ENCODE data around the gene TMEM38A.

The TMEM38A gene, protein sequence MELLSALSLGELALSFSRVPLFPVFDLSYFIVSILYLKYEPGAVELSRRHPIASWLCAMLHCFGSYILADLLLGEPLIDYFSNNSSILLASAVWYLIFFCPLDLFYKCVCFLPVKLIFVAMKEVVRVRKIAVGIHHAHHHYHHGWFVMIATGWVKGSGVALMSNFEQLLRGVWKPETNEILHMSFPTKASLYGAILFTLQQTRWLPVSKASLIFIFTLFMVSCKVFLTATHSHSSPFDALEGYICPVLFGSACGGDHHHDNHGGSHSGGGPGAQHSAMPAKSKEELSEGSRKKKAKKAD

DNA sequence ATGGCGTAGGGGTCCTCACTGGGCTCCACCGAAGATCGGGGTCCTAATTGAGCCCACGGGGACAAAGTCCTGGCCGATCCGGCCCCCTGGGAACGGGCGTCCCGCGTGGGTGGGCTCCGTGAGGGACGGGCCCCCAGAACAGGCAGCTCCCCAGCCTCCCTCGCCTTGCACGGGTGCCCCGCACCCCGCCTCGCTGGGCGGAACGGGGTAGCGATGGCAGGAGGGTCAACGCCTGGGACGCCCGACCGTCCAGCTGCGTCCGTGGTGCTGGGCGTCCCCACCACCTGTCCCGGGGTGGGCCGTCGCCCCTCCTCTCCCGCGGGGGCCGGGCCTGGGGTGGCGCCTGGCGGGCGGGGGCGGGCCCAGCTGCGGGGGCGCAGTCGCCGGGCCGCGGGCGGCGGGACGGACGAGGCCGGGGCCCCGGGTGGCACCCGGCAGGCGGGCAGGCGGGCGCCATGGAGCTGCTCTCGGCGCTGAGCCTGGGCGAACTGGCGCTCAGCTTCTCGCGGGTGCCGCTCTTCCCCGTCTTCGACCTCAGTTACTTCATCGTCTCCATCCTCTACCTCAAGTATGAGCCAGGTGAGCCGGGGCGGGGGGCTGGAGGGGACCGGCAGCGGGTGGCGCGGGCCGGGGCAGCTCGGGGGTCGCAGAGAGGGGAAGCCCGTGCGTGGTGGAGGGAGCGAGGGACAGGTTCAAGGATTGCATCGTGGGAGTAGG is at the start of gene TMEM38A:
Gene TMEM38A (plus strand): TSS at position 377 of the 717 bp plus-strand sequence. CDS start 79 bp downstream, at position 456.
- peak; percentile 68 for DNase-seq

DNA sequence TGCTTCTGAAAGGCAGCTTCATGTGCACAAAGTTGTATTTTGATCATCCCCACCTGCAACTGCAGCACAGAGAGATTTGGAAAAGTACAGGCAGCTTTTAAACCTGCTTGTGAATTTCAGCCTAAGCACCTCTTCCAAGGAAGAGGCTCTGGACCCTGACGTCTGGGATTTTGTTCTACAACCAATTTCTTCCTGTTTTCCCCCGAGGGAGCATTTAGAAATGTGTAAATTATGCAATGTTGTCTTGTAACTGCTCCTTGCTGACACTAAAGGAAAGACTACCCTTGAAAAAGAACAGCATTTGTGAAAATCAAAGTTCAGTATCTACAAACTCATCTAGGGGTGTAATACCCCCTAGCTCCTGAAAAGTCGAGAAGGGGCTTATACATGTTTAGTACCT is 48.3 kb upstream of the TMEM38A start:
- no peak for DNase-seq

DNA sequence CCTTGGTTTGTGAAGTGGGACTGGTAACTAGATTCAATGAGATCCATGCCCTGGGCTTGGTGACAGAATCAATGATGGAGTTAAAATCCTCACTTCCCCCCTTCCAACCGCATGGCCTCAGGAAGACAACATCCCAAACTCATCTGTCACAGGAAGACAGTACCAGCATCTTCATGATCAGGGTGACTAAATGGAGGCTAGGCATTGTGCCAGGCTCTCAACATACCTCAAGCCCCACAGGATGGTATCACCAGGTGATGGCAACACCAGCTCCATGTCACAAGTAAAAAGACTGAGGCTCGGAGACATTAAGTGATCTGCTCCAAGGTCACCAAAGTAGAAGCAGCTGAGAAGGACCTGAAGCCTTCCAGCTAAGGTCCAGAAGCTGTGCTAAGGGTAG is 47.1 kb upstream of the TMEM38A start:
- DNase-seq, result no peak

DNA sequence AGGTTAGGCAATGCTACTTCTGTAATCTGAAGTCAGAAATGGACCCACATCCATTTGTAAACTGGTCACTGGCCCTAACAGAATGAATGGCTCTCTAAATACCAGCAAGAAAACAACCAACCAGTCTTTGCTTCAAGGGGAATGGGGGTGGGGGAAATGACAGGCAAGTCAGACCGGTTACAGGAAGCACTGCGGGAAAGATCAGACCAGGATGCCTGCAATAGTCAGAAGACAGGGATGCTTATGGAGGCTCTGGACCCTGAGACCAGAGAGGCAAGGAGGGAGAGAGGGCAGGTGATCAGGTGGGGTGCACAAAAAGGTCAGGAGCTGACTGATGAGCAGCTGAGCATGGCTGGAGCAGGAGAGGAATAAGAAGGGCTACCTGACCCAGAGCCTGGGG is 46.0 kb upstream of the TMEM38A start:
- no peak for DNase-seq

DNA sequence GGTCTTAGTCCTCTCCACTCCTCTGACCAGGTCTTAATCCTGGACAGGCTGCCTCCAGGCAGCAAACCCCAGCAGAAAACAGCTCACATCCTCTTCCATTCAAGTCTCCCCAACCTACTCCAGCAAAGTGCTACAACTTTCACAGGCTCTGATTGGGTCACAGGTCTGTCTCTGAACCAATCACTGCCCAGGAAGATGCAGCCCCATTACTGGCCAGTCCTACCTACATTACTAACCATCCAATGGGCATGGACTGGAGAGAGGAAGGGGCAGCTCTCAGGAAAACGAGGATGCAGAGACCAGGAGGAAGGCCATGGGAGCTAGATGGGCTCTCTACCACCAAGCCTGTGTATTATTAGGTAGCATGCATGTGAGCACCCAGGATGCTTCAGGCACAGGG is 45.1 kb upstream of the TMEM38A start:
- no peak for DNase-seq

DNA sequence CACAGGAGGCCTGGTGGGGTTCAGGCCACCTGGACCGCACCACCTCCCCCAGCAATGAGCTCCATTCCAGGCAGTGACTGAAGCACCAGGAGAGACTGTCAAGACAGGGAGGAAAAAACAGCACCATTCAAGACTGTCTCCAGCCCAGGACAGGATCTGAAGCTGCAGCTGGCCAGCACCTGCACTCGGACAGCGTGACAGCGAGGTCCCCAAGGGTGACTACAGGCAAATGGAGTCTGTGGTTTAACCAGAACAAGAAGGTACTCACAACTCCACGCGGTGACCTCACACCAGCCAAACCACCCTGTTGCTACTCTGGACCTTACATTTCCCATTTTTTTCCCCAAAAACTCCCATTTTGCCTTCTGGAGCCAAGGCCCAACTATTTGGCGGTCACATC is 42.7 kb upstream of the TMEM38A start:
- DNase-seq, result no peak

DNA sequence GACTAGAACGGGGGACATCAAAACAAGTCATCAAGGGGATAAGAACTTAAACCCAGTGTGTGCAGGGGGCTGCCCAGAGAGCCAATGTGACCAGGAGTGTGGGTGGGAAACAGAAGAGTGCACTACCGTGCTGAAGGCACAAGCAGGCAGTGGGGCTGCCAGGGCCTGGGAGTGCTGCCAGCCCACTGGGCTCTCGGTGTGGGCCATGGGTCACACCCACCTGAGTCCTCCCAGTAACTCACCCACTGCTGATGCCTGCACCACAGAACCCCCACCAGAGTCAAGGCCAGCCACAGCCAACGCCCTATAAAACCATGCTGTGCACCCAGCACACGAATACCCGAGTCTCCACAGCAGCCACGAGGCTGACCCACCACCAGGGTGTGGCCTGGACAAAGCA is 41.5 kb upstream of the TMEM38A start:
- DNase-seq, result no peak

DNA sequence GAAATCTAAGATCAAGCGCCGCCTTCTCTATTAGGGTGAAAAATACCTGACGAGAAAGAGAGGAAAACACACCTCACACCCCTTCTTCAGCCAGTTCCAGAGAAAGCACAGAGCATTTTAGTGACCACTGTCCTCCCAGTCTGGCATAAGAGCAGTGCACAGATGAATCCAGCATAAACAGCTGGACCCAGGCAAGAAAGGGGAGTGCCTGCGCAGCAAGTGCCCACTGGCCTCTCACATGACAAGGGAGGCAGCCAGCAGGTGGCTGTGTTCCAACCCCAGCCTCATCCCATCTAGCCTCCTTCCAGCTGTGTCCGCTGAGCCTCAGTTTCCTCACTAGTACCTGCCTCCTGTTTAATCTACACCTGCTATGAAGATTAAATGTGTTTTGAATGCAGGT is 40.9 kb upstream of the TMEM38A start:
- DNase-seq, result no peak

DNA sequence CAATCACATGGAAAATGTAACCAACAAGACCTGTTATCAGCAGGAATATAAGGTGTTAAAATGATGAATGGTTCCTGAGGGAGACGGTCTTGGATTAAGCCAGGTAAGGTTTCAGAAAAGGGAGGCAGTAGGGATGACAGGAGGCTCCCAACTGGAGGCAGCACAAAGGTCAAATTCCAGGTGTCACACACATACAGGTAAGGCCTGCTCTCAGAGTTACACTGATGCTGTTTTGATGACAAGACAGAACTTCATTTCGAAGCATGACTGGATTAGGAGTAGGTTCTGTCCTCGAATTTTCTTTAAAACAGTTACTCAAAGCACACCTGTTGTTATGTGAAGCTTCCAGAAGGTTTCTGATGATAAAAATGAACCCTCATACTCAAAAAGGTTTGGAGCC is 40.4 kb upstream of the TMEM38A start:
- no peak for DNase-seq

DNA sequence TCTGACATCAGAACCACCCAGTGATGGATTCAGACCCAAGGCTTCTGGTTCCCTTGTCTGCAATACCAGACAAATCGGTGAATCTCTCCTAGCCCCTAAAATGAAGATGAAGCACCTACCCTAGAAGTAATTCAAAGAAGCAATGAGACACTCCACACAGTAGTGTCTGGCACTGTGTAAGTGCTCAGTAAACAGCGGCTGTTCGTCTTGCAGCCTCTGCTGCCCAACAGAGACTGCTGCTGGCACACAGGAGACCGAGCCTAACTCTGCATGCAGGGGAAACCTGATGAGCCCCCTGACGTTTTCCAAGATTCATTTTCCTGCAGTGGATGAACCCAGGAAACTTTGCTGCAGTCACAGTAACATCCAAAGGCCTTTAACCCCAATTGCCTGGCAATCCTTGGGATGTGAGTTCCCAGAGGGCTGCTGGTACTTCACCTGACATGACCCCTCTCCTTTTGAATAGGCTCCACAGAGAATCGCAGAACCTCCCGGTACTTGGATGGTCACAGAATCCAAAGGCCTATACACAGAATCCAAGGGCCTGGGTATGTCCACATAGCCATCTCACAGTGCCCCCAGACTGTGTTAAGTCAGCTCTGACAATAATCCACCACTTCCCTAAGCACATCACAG is 39.7 kb upstream of the TMEM38A start:
- no peak for DNase-seq

DNA sequence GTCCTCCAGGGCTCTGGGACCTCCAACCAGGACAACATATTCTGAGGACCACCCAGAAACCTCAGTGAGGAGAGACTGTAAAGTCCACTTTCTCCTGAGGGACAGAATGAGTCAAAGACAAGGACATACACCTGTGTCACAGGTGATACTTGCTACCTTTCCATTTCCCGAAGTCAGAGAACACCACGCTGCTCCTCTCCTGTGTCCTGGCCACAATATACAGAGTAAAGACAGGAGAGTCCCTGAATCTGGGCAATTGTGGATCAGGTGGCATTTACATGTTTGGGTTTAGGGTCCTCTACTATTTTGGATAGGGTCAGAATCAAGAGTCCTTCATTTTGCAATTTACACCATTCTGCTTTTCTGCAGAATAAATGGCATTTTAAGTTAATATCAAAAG is 37.9 kb upstream of the TMEM38A start:
- DNase-seq, result no peak

DNA sequence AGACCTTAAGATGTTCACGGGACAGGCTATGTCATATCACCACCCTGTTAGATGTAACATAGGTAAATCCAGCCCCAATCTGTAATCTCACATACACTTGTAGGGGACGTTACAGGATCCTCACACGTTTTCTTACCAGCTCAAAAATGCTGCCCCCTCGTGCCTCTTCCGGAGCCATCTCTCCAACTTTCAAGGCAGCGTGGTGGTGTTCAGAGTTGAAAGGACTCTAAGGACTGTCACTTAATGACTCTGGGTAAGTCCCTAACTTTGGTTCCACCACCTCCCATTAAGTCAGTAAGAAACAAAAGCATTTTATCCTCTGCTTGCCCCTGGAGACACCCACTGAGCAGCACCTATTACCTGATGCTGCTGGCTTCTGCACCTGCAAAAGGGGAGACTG is 37.4 kb upstream of the TMEM38A start:
- DNase-seq, result no peak

DNA sequence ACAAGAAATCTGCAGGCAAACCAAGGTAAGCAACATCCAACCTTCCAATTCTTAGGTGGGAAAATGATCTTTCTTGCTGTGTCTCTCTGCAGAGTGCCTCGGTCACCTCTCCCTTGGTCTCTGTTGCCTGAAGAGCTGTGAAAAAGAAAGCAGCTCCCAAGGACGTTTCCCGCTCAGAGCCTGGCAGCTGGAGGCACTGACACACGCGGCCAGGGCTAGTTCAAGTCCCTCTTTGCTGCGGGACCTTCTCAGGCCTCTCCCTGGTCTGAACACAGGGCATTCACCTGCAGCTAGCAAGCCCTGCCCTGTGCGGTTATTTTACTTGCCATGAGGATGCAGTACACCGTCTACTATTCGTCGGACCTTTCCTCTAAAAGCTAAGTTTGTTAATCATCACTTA is 36.7 kb upstream of the TMEM38A start:
- no peak for DNase-seq

DNA sequence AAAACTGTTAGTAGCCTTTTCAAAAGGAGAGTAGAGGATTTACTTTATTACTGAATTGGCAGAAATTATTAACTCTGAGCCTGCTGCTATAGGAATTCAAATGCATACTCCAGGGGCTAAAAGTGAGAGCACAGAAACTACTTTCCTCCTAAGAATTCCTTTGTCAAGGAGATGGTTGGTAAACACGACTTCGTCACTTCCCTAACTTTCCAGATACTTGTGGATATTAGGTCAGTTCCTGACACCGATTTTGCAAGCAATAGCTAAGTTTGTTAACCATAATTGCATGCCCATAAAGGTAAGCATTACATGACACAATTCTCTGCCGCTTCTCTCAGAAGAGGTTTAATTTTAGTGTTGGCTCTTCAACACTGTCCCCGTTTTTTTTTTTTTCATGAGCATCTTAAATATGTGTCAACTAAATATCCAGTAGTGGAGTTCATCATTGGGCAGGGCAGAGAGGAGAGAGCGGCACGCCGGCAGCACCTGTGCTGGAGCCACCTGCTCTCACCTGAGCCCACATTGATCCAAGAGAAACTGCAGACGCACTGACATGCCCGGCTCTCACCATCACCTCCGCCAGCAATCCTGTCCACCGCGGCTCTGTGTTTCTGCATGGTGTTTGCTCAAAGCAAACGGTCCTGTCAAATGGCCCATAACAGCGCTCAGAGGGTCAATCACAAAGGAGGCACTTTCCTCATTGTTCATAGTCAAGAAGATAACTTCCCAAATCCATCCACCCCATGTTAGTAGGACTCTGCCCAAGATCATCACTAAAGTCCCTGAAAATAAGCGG is 35.6 kb upstream of the TMEM38A start:
- DNase-seq, result no peak

DNA sequence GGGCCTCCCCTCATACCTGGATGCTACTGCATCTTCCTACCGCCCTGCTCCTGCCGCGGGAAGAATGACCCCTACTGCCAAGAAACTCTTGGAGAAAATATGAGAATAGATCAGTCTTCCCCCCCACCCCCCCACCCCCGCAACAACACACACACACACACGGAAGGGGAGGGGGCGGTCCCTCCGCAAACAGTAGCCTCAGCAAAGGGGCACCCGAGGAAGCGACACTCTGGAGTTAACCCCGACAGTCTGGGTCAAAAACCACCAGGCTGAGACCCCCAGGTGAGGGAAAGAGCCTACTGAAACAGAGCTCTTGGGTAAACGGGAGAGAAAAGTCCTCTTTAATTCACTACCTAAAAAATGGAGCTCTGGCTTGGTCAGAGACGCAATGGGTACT is 34.1 kb upstream of the TMEM38A start:
- peak; percentile 32 for DNase-seq

DNA sequence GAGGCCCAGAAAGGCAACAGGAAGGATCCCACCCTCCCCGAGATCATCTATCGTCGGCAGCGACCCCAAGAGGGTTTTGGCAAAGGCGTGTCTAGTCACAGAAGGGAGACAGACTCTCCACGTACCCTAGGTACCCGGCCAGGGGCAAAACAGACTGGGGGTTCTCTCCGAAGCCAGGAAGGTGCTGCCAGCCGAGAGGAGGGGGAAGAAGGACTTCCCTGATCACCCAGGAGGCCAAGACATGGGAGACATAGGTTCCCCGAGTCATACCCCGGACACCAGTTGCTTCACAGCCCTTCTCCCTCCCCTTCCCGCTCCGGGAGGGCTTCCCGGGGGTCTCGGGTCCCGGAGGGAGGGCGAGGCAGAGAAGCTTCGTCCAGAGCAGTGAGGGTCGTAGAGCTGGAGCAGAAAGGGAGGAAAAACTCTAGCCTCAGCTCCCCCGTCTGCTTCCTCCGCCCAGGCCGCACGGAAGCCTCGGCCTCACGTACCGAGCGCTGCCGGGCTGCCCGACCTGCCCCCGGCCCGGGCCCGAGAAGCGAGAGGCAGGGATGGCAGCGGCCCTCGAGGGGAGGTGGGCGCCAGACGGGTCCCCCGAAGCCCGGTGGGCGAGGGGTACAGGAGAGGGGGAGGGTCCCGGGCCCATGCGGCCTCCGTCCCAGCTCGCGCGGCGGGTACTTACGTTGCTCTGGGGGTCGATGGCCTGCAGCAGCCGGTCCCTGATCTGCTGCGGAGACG is 33.6 kb upstream of the TMEM38A start:
- peak; percentile 44 for DNase-seq

DNA sequence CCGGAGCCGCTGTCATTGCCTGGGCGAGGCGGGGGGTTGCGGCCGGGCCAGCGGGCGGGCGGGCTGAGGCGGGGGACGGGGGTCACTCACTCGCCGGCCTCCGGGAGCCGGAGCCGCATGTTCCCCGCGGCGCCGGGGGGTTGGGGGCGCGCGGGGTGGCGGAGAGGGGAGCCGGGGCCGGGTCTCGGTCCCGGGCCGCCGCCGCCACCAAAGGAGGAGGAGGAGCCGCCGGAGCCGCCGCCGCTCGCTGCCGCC is 33.1 kb upstream of the TMEM38A start:
- no peak for DNase-seq

DNA sequence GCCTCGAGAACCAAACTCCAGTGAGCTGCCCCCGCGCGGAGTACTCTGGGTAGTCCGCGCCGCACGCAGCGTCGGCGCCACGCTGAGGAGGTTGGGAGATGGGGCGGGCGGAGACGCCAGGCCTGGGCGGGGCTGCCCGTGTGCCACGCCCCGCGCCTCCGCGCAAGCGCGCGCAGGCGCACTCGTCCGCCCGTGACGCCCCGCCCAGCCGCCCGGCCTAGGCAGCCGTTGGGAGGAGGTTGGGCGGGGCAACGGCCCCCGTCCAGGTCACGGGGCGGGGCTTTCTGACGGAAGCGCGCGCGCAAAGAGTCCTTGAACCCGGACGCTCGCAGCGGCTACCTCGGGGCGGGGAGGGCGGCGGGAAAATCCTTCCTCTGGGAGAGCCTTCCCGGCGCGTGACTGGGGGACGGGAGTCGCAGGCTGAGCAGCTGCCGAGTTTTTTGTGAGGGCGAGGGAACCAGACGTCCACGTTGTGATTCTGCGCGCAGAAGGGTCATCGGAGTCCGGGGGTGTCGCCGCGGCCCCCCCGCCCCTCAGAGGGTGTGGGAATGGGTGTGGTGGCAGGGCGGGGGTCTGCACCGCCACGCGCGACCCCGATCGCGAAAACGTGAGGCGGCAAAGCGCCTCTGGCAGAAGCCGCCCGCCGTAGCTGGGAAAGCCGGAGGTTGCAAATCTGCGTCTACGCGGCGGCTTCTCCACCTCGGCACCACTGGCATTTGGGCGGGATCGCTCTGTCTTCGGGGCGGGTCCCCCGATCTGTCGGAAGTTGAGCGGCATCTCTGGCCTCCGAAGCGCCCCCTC is 32.6 kb upstream of the TMEM38A start, which contains the start of gene MED26:
Gene MED26 (minus strand): TSS at position 22 of the 801 bp plus-strand sequence. CDS start 261 bp downstream, outside the sequence.
- peak; percentile 98 for DNase-seq

DNA sequence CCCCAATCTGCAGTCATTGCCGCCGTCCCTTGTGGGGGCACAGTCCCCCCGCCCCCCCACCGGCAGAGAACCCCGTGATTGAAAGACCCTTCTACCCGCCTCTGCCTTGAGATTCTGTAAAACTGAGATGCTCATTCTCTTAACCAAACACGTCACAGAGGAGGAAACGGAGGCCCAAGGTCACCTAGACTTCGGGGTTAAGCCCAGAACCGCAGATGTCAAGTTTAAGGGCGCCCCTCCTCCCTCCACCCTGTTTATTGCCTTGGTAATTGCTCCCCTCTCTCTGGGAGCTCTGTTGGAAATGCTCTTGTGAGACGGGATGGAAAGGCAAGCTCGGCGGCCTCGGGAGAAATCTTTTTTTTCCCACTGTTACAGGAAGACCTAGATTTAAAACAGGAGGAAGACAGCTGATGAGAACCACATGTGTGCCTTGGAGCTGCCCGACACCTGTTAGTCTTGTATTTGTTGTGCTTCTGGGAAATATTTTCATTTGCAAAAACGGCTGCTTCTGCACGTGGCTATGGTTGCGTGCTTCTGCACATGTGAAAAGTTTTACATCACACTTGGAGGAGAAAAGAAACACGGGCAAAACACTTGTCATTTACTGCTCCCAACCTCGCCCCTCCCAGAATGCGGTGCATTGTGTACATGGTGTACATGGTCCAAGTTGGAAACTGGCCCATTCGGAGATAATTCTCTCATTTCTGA is 31.8 kb upstream of the TMEM38A start:
- DNase-seq, result peak; percentile 84

DNA sequence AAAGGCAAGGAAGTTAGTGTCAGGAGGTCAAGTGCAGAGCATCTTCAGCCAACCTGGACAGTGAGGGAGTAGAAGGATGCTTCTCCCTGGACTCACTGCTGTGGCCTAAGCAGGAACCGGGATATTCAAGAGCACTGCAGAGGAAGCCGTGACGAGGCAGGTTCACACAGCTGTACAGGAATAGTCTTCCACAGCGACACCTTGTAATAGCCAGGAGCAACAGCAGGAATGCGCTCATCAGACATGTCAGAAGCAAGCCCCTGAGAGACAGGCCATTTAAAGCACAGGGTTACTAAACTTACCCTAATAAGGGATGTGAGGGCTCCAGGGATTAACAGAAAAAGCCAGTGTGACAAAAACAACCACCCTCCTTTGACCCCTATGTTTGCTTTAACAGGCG is 29.5 kb upstream of the TMEM38A start:
- no peak for DNase-seq

DNA sequence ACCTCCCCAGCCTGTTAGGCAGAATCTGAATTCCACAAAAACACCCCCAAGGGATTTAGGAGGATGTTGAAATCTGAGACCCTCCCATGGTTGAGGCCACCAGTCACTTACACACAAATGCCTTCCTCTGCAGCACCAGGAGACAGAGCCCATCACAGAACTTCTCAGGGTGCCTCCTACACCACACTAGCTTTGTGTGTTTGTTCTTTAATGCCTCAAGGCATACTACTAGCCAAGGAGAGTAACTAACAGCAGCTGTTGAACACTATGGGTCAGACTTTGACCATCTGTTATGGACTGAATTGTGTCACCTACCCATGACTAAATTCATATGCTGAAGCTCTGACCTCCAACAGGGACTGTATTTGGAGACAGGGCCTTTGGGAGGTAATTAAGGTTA is 23.4 kb upstream of the TMEM38A start:
- no peak for DNase-seq
